ENCODE data around the gene SLC1A7.

SLC1A7 gene

DNA sequence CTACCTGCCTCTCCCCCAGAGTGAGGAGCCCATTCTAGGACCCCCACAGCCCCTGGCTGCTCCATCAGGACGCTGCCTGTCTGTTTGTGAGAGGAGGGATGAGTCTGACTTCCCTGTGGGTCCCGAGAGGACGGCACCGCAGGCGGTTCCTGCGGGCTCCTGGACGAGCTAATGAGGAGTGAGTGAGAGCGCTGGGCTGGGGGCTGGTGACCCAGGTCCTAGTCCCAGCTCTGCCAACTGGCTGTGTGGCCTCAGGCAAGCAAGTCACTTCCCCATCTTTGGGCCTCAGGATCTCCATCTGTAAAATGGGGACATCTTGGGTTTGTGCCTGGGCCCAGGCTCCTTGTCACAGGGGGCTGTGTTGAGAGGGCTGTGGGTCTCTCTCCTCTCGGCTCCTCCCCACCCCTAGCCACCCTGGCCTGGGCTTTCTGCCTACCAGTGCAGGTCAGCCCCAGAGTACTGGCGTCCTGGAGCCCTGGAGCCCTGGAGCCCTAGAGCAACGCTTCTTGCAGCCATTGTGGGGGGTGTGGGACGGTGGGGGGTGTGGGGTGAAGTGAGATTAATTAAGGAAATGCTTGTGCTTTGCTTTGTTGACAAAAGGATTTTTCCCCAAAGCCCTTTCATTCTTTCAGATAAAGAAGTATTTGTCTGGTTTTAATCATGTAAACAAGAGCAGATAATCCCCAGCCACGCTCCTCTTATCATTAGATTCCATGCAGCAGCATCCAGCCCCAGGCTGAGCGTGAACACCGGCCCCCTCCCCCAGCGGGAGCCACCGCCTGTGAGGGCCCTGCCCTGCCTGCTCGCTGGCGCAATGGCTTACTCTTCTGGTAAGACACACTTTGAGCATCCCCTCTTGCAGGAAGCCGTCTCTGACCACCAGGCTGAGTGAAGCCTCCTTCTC, 26.8 kb downstream of the SLC1A7 start:
- DNase-seq (ENCODE audit: low read depth): no peak

- DNase-seq (ENCODE audit: low read depth): no peak
Measured at GRCh38 chr1:53114581-53115400, 27.6 kb downstream of the SLC1A7 start.

- no peak for DNase-seq (ENCODE audit: low read depth)
Measured at GRCh38 chr1:53114090-53114489, 28.3 kb downstream of the SLC1A7 start.

DNA sequence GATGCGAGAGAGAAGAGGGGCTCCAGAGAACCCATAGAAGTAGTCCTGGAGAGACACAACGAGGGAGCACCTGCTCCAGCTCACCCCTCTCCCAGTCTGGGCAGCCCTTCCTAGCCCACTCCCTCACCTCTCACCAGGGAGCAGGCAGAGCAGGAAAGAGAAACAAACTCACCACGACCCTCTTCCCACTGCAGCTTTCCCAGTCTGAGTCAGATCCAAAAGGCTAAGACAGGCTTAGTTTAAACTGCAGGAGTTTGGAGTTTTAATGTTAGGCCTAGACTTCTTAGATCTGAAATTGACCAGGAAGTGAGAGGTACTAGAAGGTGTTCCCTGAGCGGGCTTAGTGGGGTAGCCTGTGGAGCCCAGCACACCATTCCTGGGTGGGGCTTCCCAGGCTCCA, 29.6 kb downstream of the SLC1A7 start:
- no peak for DNase-seq (ENCODE audit: low read depth)

GRCh38 chr1:53112271-53112774, 30.1 kb downstream of the SLC1A7 start:
- DNase-seq (ENCODE audit: low read depth): peak; percentile 82

DNA sequence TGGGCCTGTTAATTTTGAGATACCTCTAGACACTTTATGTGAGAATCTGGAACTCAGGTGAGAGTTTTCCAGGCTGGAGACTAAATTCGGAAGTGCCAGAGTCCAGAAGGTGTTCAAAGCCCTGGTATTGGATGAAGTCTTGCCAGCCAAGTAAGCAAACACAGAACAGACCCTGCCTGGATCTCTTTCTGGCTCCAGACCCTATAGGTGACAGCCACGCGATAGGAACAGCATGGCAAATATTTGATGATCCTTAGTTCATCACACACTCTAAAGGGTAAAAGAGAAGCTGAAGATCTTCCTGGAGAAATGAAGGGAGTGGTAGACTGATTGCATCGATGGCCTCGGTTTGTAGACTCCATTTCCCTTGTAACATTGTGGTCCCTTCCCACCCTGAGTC, 30.7 kb downstream of the SLC1A7 start:
- no peak for DNase-seq (ENCODE audit: low read depth)

- no peak for DNase-seq (ENCODE audit: low read depth)
Measured at GRCh38 chr1:53111073-53111556, 31.3 kb downstream of the SLC1A7 start.

DNA sequence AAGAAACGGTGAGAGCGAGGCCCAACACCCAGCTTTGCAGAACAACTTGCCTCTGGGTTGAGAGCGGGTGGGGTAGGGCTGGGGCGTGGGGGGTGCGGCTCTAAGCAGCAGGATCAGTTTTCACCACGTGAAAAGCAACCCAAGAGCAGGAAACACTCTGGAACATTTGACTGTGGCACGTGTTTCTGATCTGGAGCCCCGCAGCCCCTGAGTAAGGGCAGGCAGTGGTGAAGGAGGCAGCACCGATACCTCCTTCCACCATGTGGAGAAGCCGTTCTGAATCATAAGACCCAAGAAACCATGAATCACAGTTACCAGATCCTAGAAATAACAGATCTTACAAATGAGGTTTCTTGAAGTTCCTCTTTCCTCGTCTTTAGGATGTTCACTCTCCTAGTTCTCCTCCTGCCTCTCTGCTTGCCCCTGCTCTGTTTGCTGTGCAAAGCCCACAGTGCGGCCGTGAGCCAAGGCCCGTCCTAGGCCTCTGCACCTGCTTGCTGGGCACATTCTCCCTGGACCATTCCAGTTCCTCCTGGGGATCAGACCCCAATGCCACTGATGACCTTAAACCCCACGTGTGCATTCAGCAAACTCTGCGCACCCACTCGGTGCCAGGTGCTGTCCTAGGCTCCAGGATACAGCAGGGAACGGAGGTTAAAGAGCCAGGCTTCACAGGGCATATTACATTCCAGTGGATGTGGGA, 31.9 kb downstream of the SLC1A7 start:
- DNase-seq (ENCODE audit: low read depth): no peak

DNA sequence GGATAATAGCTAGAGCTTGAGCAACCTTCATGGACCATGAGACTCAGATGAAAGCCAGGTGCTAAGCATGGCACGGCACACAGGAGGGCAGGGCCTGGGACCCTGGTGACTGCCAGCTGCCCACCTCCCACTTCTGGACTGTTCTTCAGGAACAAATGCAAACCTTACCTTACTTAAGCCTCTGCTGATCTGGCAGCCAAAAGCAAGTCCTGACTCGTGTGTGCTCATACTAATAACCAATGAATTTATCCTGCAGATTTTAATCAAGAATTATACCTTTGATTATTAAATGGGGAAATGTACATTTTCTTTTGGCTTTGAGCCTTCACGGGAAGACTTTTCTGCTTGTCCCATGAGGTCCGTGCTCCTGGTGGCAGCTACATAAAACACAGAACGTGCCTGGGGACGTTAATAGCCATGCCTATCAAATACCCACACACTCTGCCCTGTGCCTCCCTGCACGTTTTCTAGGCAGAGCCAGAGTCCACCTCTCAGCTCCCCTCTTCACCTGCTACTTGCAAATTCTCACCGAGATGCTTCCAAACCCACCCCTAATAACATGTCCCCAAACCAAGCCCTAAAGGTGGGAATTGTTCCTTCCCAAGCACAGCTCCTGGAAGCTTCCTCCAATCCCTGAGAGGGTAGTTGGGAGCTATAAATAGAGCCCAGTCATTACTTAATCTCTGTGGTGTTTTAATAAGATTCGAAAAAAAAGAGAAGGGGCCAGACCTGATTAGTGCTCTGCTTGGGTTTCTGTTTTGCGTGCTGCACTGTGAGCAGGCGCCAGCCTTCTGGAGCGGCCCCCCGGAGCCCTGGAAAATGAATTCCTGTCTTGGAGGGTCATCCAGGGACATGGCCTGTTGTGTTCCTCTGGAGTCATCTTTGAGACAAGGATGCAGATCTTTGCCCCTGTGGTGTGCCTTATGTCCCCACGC, 33.5 kb downstream of the SLC1A7 start:
- DNase-seq (ENCODE audit: low read depth): no peak

GRCh38 chr1:53107570-53108322, 34.7 kb downstream of the SLC1A7 start:
- DNase-seq (ENCODE audit: low read depth): peak; percentile 81

DNA sequence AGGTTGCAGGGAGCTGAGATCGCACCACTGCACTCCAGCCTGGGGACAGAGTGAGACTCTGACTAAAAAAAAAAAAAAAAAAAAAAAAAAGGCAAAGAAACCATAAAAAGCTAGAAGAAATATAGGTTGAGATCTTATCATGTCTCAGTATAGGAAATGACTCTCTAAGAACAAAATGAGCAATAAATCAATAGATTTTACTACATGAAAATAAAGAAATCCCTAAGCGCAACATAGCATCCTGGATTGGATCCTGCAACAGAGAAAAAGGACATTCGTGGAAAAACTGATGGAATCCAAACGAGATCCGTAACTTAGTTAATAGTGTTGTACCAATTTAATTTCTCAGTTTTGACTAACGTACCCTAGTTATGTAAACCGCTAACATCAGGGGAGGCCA, 35.3 kb downstream of the SLC1A7 start:
- no peak for DNase-seq (ENCODE audit: low read depth)

DNA sequence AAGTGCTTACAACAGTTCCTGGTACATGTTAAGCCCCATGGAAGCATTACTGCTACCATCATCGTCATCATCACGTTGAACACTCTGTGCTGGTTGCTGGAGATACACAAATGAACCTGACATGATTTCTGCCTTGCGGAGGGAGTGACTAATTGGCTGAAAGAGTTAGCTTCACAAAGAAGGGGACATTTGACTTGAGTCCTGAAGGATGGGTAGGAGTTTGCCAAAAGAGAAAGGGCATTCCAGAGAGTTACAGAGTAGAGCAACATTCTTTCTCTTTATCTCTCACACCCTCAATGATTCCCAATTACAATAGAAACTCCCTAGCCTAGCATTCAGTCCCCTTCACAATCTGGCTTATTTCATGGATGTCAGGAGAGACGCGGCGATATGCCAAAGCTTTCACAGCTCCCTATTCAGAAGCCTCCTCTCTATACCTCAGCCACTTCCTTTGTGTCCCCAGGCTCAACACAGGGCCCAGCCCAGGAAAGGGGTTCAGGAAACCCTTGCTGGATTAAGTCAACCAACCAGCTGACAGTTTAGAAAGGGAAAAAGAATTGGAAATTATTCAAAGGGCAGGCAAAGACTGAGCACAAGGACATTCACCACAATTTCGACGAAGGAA, 38.0 kb downstream of the SLC1A7 start:
- DNase-seq (ENCODE audit: low read depth): no peak

- DNase-seq (ENCODE audit: low read depth): no peak
Measured at GRCh38 chr1:53094533-53094919, 47.9 kb downstream of the SLC1A7 start.

- DNase-seq (ENCODE audit: low read depth): no peak
Measured at GRCh38 chr1:53093778-53094532, 48.5 kb downstream of the SLC1A7 start.

DNA sequence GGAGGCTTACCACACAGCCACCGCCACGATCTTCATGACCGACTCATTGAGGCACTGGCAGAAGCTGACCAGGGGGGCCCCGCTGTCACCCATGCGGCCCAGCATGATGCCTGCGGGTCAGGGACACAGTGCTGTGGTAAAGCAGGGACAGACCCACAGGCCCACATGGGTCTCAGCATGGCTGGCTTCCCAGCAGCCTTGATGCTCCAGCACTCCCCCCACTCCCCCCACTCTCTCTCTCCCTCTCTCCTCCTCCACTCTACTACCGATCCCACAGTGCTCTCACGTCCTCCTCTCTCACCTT, 49.0 kb downstream of the SLC1A7 start:
- DNase-seq (ENCODE audit: low read depth): no peak

GRCh38 chr1:53092659-53093450, 49.6 kb downstream of the SLC1A7 start:
- no peak for DNase-seq (ENCODE audit: low read depth)

GRCh38 chr1:53091841-53092645, 50.4 kb downstream of the SLC1A7 start:
- peak; percentile 12 for DNase-seq (ENCODE audit: low read depth)
